GM18858 (cell line): ENCODE results near the gene PTPN20.

ENCODE experiments used
- ATAC-seq: cut with Tn5 transposase; IDR thresholded peaks from one replicate; pipeline ENCODE4 v1.9.1; 2021; ENCODE audit not compliant: unreplicated experiment

PTPN20 gene

DNA sequence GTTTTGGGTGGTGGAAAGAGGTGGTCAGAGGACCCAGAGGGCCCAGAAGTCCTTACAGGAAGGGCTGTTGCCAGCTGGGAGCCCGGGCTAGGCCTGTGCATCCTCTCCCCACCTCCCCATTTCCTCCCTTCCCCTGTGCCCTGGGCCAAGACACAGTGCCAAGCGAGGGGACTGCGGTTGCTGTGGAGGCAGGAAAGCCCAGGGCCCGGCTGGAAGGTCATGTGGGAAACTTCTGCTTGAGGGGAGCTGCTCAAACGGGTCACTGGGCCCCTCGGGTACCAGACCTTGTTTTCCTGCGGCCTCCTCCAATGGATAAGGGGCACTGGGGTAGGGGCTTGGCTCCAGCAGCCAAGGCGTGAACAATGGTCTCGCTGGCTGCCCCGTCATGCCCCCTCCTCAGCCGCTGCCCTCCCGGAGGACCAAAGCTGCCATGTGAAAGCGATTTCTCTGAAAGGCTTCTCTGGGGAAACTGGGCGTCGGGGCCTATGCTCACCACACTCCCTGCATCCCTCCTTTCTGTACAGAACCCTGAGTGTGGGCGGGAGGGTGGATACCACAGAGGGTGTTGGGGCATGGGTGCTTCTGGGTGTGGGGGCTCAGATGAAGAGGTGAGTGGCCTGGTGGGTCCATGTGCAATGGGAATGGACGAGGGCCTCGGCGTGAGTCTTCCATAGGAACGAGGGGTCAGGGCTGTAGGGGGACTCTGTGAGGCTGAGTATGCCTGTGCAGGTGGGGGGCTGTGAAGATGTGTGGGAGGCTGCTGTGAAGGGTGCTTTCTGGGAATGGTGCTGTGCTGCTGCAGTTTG, 135.3 kb downstream of the PTPN20 start:
- ATAC-seq, result no peak

DNA sequence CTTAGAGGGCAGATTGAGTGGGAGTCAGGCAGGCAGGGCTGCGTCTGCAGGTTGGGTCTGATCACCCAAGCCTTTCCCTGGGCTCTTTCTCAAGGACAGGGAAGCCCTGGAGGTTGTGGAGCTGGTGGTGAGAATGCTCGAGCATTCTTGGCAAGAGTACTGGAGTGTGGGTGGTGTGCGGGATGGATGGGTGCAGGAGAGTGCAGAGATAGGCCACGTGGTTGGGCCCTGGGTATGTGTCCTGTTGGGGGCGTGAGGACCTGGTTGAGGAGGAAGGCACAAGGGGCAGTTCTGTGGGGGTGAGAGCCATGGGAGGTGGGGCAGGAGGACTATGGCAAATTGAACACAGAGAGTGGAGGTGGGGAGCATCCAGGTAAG, 135.9 kb downstream of the PTPN20 start:
- no peak for ATAC-seq

DNA sequence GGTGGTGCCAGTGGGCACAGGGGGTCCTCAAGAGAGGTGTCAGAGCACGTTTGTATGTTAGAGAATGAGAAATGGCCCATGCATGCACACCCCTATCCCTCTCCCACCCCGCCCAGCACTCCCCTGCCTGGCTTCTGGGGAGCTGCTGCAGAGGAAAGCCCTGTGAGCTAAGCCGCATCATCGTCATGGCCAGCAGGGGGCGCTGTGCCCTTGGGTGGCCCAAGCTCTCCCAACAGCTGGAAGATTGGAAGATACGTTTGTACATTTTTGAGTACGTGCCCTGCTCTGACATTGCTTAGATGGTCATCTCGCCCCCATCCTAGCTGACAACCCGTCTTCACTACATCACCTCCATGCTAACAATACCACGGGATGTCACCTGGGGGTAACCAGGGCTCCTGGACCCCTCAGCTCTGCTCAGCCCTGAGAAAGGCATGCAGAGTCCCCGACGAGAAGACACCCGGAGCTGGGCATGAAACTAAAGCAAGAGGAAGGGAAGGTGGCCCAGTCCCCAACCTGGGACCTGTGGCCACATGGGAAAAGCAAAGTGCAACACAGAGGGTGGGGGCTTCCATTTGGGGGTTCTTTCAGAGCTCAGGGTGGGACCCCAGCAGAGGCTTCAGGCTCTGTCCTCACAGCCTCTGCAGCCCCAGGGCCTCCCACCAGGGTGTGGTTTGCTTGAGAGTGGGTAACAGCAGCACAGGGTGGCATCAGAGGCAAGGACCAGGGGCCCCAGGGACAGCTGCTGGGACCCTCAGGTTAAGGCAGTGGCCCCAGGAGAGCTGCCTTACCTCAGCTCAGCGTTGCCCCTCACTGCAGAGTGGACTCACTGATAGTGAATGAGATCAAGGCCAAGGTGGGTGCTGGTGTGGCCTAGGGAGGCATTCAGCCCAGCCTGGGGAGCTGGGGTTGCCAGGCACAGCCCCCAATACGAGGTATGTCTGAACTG, 136.6 kb downstream of the PTPN20 start:
- ATAC-seq, result no peak

DNA sequence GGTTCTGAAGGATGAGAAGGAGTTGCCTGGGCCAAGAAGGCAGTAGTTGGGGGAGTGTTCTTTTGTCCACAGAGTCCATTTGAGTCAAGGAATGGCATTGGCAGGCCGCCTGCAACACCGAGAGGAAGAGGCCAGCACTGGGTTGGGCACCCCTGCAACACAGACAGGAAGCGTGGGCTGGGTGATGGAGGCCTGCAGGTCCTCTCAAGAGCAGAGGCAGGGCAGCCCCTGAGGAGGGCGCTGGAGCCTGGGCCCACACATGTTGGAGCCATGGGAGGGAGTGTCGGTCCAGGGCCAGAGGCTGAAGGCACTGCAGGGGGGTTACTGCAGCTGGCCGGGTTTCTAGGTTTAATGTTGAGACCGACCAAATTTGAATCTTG, 137.3 kb downstream of the PTPN20 start:
- no peak for ATAC-seq

DNA sequence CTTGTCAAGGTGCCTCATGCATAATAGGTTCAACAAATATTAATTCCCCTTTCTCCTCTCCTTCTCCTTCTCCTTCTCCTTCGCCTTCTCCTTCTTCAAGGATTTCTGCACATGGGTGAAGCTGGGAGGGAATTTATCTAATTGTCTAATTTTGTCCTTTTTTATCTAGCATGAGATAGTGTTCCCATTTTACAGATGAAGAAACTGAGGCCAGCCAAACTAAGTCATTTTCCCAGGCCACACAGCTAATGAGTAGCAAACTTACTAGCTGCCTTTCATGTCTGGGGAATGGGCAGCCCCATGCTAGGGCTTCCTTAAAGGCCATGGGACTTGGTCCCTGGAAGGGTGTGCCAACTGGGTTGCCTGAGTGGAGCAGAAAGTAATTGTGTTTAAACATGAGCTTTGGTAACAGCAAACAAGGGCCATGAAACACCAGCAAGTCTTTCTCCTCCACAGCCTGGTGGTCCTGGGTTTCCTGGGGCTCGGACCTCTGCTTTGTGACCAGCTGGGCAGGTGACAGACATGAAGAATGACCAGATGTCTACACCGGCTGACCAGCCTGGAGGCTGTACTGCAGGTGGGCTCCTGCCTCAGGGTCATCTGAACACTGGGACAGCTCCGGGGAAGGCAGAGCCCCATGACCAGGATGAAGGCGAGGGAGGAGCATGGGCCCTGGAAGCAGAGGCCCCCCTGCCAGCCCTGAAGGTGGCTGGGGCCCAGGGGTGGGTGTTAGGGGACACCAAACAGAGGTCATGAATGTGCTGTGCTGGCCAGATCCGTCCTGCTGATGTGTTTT, 138.0 kb downstream of the PTPN20 start:
- ATAC-seq, result no peak

DNA sequence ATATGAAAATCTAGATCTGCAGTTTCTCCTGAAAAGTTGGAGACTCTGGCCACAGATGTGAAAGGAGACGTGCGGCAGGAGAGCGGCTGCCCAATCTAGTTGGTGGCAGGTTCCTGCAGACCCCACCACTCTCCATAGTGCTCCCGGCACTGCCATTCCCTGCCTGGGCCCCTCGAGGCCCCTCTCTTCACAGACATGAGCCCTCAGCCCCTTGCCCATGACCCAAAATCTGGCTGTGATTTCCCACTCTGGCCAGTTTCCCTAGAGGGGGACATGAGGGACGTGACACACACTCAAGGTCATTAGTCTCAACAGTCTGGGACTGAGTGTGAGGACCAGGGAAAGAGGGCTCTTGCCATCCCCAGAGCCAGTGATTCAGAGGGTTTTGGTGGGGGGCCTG, 138.7 kb downstream of the PTPN20 start:
- ATAC-seq, result no peak

DNA sequence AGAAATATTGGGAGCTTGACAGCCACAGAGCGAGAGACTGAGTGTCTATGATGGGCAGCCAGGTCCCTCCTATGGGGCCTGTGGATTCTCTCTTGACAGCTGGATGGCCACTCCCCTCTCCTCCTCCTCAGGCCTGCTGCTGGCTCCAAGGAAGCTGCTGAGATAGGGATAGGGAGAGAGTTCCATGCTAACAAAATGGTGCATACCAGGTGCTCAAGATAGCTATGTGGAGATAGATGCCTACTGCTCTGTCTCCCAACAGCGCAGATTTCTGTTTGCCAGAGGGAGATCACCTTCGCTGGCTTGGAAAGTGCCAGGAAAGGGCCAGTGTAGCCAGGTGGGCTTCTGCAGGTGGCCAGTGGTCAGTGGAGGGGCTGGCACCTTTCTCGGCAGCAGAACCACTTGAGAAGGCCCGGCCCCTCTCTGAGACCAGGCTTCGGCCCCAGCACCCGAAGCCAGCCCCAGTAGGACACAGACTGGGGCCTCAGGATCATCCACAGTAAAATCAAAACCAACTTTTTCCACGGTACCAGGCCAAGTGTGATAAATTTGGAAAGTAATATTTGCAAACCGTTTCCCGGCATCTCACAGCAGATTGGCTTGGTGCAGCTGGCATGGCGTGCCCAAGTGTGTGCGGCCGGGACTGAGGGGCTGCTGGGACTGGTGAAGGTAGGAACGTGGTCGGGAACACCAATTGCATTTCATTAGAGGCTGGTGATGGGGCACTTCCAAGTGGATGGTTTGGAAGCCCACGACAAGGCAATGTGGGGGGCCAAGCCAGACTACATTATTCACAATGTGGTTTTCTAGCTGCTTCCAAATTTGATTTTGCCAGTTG, 139.6 kb downstream of the PTPN20 start:
- no peak for ATAC-seq

DNA sequence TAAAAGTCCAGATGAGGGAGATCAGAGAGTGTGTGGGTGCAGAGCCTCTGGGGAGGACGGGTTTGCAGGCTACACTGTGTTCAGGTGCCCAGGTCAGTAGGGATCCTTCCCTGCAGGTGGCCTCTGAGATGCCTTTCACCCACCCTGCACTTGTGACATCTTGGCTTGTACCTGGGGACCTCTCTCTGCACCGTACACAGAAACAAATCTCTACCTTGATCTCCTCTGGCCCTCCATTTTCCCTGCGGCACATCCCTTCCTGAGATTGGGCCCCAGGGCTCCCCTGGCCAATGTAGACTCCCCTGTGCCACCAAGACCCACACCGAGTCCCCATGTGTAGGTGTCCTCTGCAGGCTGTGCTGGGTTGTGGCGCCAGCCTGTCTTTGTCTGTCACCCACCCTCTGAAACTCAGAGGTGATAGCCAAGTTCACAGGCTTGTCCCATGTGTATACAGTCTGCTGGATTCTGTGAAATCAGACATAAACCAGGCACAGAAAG, 140.6 kb downstream of the PTPN20 start:
- ATAC-seq, result no peak
